ENCODE measurements around the gene TSPAN9. TPM values are rescaled to one million over a fixed set of nuclear protein-coding genes. Genes with fewer than 3 reads are reported as not detected.

Gene TSPAN9
- total and polyA plus RNA-seq, 10 of the 15 experiments (the other 5 are each of a cell fraction or from before 2014, with no cell fraction given) = 0.03 to 1.0 (median 0.12) TPM; not detected in 5

DNA sequence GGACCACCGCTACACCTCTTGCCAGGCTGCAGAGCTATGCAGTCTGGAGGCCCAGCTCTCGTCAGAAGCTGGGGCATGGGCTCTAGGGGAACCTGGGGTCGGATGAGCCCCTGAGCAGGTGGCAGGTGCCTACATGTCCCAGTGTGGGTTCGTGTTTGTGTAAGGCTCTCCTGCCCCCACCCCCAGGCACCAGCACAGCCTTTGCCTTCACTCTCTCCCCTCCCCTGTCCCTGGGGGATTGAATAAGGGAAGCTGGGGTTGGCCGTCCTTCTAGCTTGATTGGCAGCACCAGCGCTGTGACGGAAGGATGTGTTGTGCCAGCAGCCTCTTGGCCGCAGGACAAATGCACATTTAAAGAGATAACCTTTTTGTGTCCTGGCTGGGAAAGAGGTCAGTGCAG lies 34.8 kb upstream of the TSPAN9 start:
- ATAC-seq (peak; percentile 58), FAIRE-seq (no peak), DNase-seq (ENCODE audit: low read depth, low spot score) (no peak)
- Histone ChIP-seq H2AFZ (ENCODE audit: control insufficient read depth, low read depth, low read length) (no peak overlapping the region), H3K4me3 (no peak overlapping the region), H3K9ac (ENCODE audit: control insufficient read depth, insufficient read depth, low read length) (no peak overlapping the region), H3K4me1 (ENCODE audit: control insufficient read depth, insufficient read depth, low read length) (no peaks in the 10 kb centered on the region), H3K36me3 (ENCODE audit: control insufficient read depth in 2 of 2, insufficient read depth in 2 of 2, low read length in 1 of 2) (no peaks in the 10 kb centered on the region), H3K79me2 (ENCODE audit: control insufficient read depth, insufficient read depth, low read length) (no peaks in the 10 kb centered on the region), H3K4me2 (ENCODE audit: control insufficient read depth, insufficient read depth) (no peak overlapping the region), H4K20me1 (ENCODE audit: control insufficient read depth, insufficient read depth) (no peaks in the 10 kb centered on the region), H3K9me3 (replicated peaks; ENCODE audit: control insufficient read depth, insufficient read depth, low read length) (no peaks in the 10 kb centered on the region), H3K27ac (ENCODE audit: control insufficient read depth, insufficient read depth) (no peak overlapping the region), H3K27me3 (replicated peaks in 1 of 2; ENCODE audit: control insufficient read depth in 2 of 2, insufficient read depth in 2 of 2, low read length in 1 of 2) (0 out of 4 replicates have a peak, but pooled peaks cover 0 to 2% of the 10 kb centered on the region in 2 experiments)
- intact Hi-C loops (cut with micrococcal nuclease; ENCODE audit: unreplicated experiment) = no loop called here
- in situ Hi-C loops (cut with MboI) = no loop called here
- ChIA-PET RAD21 (ENCODE audit: unreplicated experiment) (interaction anchor here (1.4 kb wide), 1 partner anchor 188 kb away, joined by 6 read pairs; no protein-coding TSS in a partner anchor), SMC1A (ENCODE audit: uncharacterized antibody, unreplicated experiment) (interaction anchor here (1.6 kb wide), 1 partner anchor 157 kb away, joined by 4 read pairs; no protein-coding TSS in a partner anchor), CTCF (interaction anchor here (0.8 to 1.6 kb wide), 6 partner anchors 12 to 313 kb away, joined by 3 to 4 read pairs (median 3); no protein-coding TSS in a partner anchor), POLR2A (no interaction called here)
- WGBS (ENCODE audit: insufficient coverage, insufficient replicate concordance, low lambda C conversion rate, missing lambda C conversion rate) = 2% methylated on average over 8 of the region's 8 CpGs
- BruUV-seq (replicated peaks) = no TSS peak
- TF ChIP-seq, protein P1, sequence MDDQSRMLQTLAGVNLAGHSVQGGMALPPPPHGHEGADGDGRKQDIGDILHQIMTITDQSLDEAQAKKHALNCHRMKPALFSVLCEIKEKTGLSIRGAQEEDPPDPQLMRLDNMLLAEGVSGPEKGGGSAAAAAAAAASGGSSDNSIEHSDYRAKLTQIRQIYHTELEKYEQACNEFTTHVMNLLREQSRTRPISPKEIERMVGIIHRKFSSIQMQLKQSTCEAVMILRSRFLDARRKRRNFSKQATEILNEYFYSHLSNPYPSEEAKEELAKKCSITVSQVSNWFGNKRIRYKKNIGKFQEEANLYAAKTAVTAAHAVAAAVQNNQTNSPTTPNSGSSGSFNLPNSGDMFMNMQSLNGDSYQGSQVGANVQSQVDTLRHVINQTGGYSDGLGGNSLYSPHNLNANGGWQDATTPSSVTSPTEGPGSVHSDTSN (IDR thresholded peaks at IDR 0.05; ENCODE audit: insufficient replicate concordance, low read depth, low read length) = peak; percentile 78
- TF ChIP-seq, protein P2, sequence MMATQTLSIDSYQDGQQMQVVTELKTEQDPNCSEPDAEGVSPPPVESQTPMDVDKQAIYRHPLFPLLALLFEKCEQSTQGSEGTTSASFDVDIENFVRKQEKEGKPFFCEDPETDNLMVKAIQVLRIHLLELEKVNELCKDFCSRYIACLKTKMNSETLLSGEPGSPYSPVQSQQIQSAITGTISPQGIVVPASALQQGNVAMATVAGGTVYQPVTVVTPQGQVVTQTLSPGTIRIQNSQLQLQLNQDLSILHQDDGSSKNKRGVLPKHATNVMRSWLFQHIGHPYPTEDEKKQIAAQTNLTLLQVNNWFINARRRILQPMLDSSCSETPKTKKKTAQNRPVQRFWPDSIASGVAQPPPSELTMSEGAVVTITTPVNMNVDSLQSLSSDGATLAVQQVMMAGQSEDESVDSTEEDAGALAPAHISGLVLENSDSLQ (IDR thresholded peaks at IDR 0.05) = peak; percentile 91
- TF ChIP-seq MEF2B (IDR thresholded peaks at IDR 0.05; ENCODE audit: partially characterized antibody, poor library complexity, severe bottlenecking) = peak; percentile 82
- TF ChIP-seq RB1 (IDR thresholded peaks at IDR 0.05; ENCODE audit: borderline replicate concordance) = no peak
